Tibial nerve (tissue), 4 donors: Measurements from ENCODE around the gene GABARAPL2. TPM values are rescaled to one million over a fixed set of nuclear protein-coding genes. Genes with fewer than 3 reads are reported as not detected.

Experiments
- DNase-seq, 2 donors: peaks; one replicate each; pipeline ENCODE4 v3.0.0-alpha.2; 2019; ENCODE audit warnings: low spot score in 2 of 2
- H3K27ac ChIP-seq, 4 donors: fragments of 200-600 bp; sonication (generic) in 3 of 4; one replicate each; pipeline ENCODE4 v1.5.1; 2017 to 2019; ENCODE audit warnings: mild to moderate bottlenecking in 1 of 4
- H3K27me3 ChIP-seq, 2 donors: fragments of 200-600 bp; sonication (generic) in 1 of 2; one replicate each; pipeline versions ENCODE4 v1.5.1 to v1.6.0; 2017 to 2019
- H3K36me3 ChIP-seq, 3 donors: fragments of 200-600 bp; sonication (generic); one replicate each; pipeline ENCODE4 v1.5.1; 2018 to 2019
- H3K4me1 ChIP-seq, 4 donors: fragments of 200-600 bp; sonication (generic) in 3 of 4; one replicate each; pipeline ENCODE4 v1.5.1; 2017 to 2019
- H3K4me3 ChIP-seq, 4 donors: fragments of 200-600 bp; sonication (generic) in 3 of 4; one replicate each; pipeline ENCODE4 v1.5.1; 2017 to 2019; ENCODE audit warnings: mild to moderate bottlenecking in 1 of 4, moderate library complexity in 1 of 4
- H3K9me3 ChIP-seq, 4 donors: fragments of 200-600 bp; sonication (generic) in 3 of 4; one replicate each; pipeline ENCODE4 v1.5.1; 2017 to 2019
- CTCF ChIP-seq, 5 experiments: fragments of 200-600 bp in 3 of 5; fragments of 450-650 bp in 2 of 5; sonication (generic) in 3 of 5; IDR thresholded peaks; one replicate each; pipeline ENCODE4 v1.5.1; 2016 to 2019; ENCODE audit warnings: antibody characterized with exemption in 5 of 5, mild to moderate bottlenecking in 3 of 5, moderate library complexity in 2 of 5
- EP300 ChIP-seq, 2 donors: sonication (generic); formaldehyde crosslinking; IDR thresholded peaks; one replicate each; pipeline ENCODE4 v1.6.1; 2017; ENCODE audit warnings: antibody characterized with exemption in 2 of 2, mild to moderate bottlenecking in 1 of 2
- POLR2A ChIP-seq, 2 donors: fragments of 450-650 bp; IDR thresholded peaks; one replicate each; pipeline ENCODE4 v1.6.1; 2017; ENCODE audit warnings: antibody characterized with exemption in 2 of 2, mild to moderate bottlenecking in 2 of 2, moderate library complexity in 2 of 2
- WGBS, 2 donors: methylation state at CpG; one replicate each; pipeline ENCODE4 v1.1.5; 2018; 5-methylcytosine and 5-hydroxymethylcytosine counted together
- total RNA-seq, 4 donors: library from RNA; depleted of rRNA; stranded (reverse); fragments of >200 nt; gene quantifications; one replicate each; pipeline ENCODE4 v1.1.0, GENCODE V29; 2016

GABARAPL2 gene
- total RNA-seq, 4 donors from 2014 or later = 93.1 to 135 (median 104) TPM

GRCh38 chr16:75529056-75529905 lies 36.9 kb upstream of the GABARAPL2 start:
- Histone ChIP-seq H3K27me3 (no peaks in the 10 kb centered on the region), H3K36me3 (peaks cover 0 to 29% (median 0%) of the 10 kb centered on the region in 3 donors), H3K27ac (no peak overlapping the region), H3K4me3 (no peak overlapping the region), H3K4me1 (no peaks in the 10 kb centered on the region), H3K9me3 (no peaks in the 10 kb centered on the region)
- no peak for TF ChIP-seq EP300 (IDR thresholded peaks at IDR 0.05)
- no peak for TF ChIP-seq POLR2A (IDR thresholded peaks at IDR 0.05)
- TF ChIP-seq CTCF (IDR thresholded peaks at IDR 0.05) = no peak
- WGBS, 2 donors = 95% methylated on average over 80 to 81 of the region's 81 CpGs
- DNase-seq = no peak

DNA sequence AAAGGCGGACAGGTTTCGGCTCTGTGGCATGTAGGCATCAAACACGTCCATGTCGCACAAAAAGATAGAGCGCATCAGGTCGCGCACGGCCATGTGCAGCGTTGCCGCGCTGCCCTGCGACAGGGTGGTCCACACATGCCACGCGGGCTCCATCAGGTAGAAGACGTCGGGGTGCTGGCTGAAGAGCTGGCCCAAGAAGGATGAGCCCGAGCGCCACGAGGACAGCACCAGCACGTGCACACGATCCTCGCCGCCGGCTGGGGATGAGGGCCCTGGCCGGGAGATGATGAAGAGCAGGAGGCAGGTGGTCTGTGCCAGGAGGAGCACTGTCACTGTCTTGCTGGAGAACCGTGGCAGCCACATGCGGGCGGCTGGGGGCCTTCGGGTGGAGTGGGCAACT lies 36.2 kb upstream of the GABARAPL2 start:
- H3K27me3 ChIP-seq = no peaks in the 10 kb centered on the region
- H3K4me3 ChIP-seq = no peak overlapping the region
- WGBS, 2 donors = 93 to 94% methylated on average over 29 of the region's 29 CpGs
- H3K36me3 ChIP-seq = peaks cover 0 to 29% (median 0%) of the 10 kb centered on the region in 3 donors
- no peaks in the 10 kb centered on the region for H3K9me3 ChIP-seq
- no peak for TF ChIP-seq EP300 (IDR thresholded peaks at IDR 0.05)
- no peak for TF ChIP-seq CTCF (IDR thresholded peaks at IDR 0.05)
- TF ChIP-seq POLR2A (IDR thresholded peaks at IDR 0.05) = no peak
- no peaks in the 10 kb centered on the region for H3K4me1 ChIP-seq
- no peak overlapping the region for H3K27ac ChIP-seq
- DNase-seq = no peak

GRCh38 chr16:75532142-75532765 lies 33.9 kb upstream of the GABARAPL2 start:
- TF ChIP-seq EP300 (IDR thresholded peaks at IDR 0.05) (no peak), POLR2A (IDR thresholded peaks at IDR 0.05) (no peak), CTCF (IDR thresholded peaks at IDR 0.05) (no peak)
- DNase-seq = no peak
- Histone ChIP-seq H3K27ac (no peak overlapping the region), H3K4me3 (no peak overlapping the region), H3K27me3 (no peaks in the 10 kb centered on the region), H3K36me3 (peaks cover 0 to 21% (median 0%) of the 10 kb centered on the region in 3 donors), H3K9me3 (no peaks in the 10 kb centered on the region), H3K4me1 (no peaks in the 10 kb centered on the region)
- WGBS, 2 donors = 79 to 91% methylated on average over 8 of the region's 8 CpGs

GRCh38 chr16:75532791-75533190 lies 33.4 kb upstream of the GABARAPL2 start:
- Histone ChIP-seq H3K4me3 (no peak overlapping the region), H3K36me3 (peaks cover 0 to 21% (median 0%) of the 10 kb centered on the region in 3 donors), H3K9me3 (no peaks in the 10 kb centered on the region), H3K27me3 (no peaks in the 10 kb centered on the region), H3K27ac (no peak overlapping the region), H3K4me1 (no peaks in the 10 kb centered on the region)
- 90 to 93% methylated on average over 2 of the region's 2 CpGs for WGBS, 2 donors
- no peak for TF ChIP-seq EP300 (IDR thresholded peaks at IDR 0.05)
- TF ChIP-seq POLR2A (IDR thresholded peaks at IDR 0.05) = no peak
- TF ChIP-seq CTCF (IDR thresholded peaks at IDR 0.05) = no peak
- no peak for DNase-seq
